ENCODE data around the gene SLC25A48.

Gene SLC25A48

DNA sequence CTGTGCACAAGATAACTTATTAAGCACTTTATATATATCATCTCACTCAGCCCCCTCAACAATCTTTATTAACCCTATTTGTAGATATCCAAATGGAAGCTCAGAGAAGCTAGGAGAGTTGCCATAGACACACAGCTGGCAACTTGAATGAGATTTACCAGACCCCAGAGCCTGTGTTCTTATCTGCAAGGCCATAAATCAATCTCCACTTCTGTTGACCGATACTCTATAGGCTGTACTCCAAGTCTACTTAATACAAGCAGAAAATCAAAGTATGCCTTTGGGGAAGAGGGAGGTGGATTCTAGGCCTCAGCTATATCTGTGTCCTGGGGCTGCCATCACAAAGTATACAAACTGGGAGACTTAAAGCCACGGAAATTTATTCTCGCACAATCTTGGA lies 67.2 kb downstream of the SLC25A48 start:
- no peak overlapping the region for H2AFZ ChIP-seq (ENCODE audit: low read depth, low read length)
- no peak overlapping the region for H3K9ac ChIP-seq (ENCODE audit: low read depth, low read length)
- DNase-seq: no peak
- peaks cover 30% of the 10 kb centered on the region for H3K27me3 ChIP-seq (ENCODE audit: insufficient read depth, low read length, poor library complexity)
- no peak overlapping the region for H3K27ac ChIP-seq (ENCODE audit: low read length)
- ATAC-seq (ENCODE audit: insufficient read depth, low read depth): no peak
- H3K79me2 ChIP-seq (ENCODE audit: insufficient read depth, low read length): no peaks in the 10 kb centered on the region
- H3K9me3 ChIP-seq (ENCODE audit: insufficient read depth, low read length, severe bottlenecking): no peaks in the 10 kb centered on the region
- TF ChIP-seq, protein P1, sequence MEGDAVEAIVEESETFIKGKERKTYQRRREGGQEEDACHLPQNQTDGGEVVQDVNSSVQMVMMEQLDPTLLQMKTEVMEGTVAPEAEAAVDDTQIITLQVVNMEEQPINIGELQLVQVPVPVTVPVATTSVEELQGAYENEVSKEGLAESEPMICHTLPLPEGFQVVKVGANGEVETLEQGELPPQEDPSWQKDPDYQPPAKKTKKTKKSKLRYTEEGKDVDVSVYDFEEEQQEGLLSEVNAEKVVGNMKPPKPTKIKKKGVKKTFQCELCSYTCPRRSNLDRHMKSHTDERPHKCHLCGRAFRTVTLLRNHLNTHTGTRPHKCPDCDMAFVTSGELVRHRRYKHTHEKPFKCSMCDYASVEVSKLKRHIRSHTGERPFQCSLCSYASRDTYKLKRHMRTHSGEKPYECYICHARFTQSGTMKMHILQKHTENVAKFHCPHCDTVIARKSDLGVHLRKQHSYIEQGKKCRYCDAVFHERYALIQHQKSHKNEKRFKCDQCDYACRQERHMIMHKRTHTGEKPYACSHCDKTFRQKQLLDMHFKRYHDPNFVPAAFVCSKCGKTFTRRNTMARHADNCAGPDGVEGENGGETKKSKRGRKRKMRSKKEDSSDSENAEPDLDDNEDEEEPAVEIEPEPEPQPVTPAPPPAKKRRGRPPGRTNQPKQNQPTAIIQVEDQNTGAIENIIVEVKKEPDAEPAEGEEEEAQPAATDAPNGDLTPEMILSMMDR (IDR thresholded peaks at IDR 0.05; ENCODE audit: borderline replicate concordance, extremely low read depth, low read length, poor library complexity, severe bottlenecking): no peak
- no peak for TF ChIP-seq EZH2 (IDR thresholded peaks at IDR 0.05; ENCODE audit: borderline replicate concordance, low read depth, low read length, severe bottlenecking)
- H3K4me1 ChIP-seq (ENCODE audit: insufficient read depth, low read length): no peaks in the 10 kb centered on the region
- no peak overlapping the region for H3K4me3 ChIP-seq (ENCODE audit: low read depth in 1 of 2, low read length in 2 of 2)
- H3K4me2 ChIP-seq (ENCODE audit: insufficient read depth, low read length): no peak overlapping the region
- no peaks in the 10 kb centered on the region for H3K36me3 ChIP-seq (ENCODE audit: insufficient read depth, low read length)
- no peaks in the 10 kb centered on the region for H4K20me1 ChIP-seq (ENCODE audit: insufficient read depth, low read length)

DNA sequence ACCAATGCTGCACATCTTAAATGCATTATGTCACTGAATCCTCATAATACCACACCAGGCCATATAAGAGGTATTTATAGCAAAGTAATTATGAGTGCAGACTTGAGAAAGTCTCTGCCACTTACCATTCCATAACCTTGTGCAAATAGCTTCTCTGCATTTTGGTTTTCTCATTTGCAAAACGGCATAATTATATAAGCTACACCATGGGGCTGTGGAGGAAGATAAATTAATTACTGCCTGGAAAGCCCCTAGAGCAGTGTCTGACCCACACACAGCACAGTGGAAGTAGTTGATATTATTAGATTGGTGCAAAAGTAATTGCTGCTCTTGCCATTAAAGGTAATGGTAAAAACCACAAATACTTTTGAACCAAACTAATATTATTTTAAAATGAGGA lies 70.7 kb downstream of the SLC25A48 start:
- Histone ChIP-seq H3K4me3 (ENCODE audit: low read depth in 1 of 2, low read length in 2 of 2) (no peak overlapping the region), H3K9ac (ENCODE audit: low read depth, low read length) (no peak overlapping the region)

DNA sequence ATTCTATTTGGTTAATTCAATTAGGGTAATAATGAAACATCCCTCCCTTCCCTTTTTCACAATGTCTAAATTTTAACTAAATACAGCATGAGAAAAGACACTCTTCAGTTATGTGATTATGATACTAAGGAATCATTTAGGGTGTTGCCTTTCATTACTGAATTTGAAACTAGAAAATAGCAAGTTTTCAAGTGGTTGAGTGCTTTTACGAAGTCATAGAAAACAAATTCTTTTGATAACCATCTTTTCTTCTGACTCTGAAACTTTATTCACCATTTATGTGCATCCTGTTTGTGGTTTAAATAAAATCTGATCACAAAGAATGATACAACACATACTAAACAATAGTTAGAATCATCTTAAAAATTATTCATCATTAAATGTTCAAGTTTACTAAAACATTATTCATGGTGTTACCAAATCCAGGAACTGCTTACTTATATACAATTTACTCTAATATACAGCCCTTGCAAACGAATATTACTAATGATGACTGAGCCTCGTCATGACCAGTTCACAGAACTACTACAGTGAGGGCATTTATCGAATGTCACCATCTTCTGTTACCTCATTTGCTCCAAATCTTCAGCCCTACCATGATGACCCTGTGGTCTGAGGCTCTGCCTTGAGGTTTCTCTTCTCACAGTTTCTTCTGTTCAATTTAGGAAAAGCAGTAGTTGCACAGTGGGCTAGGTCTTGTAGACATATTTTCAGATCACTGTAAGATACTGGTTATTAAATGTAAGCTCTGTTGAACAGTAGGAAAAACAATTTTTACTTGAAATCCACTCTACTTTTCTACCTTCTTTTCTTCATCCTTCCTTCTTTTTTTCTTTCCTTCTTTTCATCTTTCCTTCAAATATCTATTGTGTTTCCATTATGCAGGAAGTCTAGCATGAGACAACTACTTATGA lies 79.5 kb downstream of the SLC25A48 start:
- H3K27ac ChIP-seq (ENCODE audit: low read length): no peak overlapping the region

More for the DNA sequence above, 70.7 kb downstream of the SLC25A48 start:
- H3K9me3 ChIP-seq (ENCODE audit: insufficient read depth, low read length, severe bottlenecking): no peaks in the 10 kb centered on the region
- no peak overlapping the region for H3K4me2 ChIP-seq (ENCODE audit: insufficient read depth, low read length)
- no peaks in the 10 kb centered on the region for H3K4me1 ChIP-seq (ENCODE audit: insufficient read depth, low read length)
- H3K27ac ChIP-seq (ENCODE audit: low read length): no peak overlapping the region
- no peaks in the 10 kb centered on the region for H3K36me3 ChIP-seq (ENCODE audit: insufficient read depth, low read length)
- H2AFZ ChIP-seq (ENCODE audit: low read depth, low read length): no peak overlapping the region
- ATAC-seq (ENCODE audit: insufficient read depth, low read depth) (no peak), DNase-seq (no peak)
- no peaks in the 10 kb centered on the region for H3K79me2 ChIP-seq (ENCODE audit: insufficient read depth, low read length)
- TF ChIP-seq, protein P1 (IDR thresholded peaks at IDR 0.05; ENCODE audit: borderline replicate concordance, extremely low read depth, low read length, poor library complexity, severe bottlenecking): no peak
- no peak for TF ChIP-seq EZH2 (IDR thresholded peaks at IDR 0.05; ENCODE audit: borderline replicate concordance, low read depth, low read length, severe bottlenecking)
- no peaks in the 10 kb centered on the region for H4K20me1 ChIP-seq (ENCODE audit: insufficient read depth, low read length)
- peaks cover 30% of the 10 kb centered on the region for H3K27me3 ChIP-seq (ENCODE audit: insufficient read depth, low read length, poor library complexity)

More for the DNA sequence above, 79.5 kb downstream of the SLC25A48 start:
- DNase-seq: no peak
- Histone ChIP-seq H3K9me3 (ENCODE audit: insufficient read depth, low read length, severe bottlenecking) (no peaks in the 10 kb centered on the region), H2AFZ (ENCODE audit: low read depth, low read length) (no peak overlapping the region), H3K79me2 (ENCODE audit: insufficient read depth, low read length) (no peaks in the 10 kb centered on the region), H3K36me3 (ENCODE audit: insufficient read depth, low read length) (no peaks in the 10 kb centered on the region), H3K27me3 (ENCODE audit: insufficient read depth, low read length, poor library complexity) (peaks cover 58% of the 10 kb centered on the region), H3K9ac (ENCODE audit: low read depth, low read length) (no peak overlapping the region), H4K20me1 (ENCODE audit: insufficient read depth, low read length) (no peaks in the 10 kb centered on the region), H3K4me1 (ENCODE audit: insufficient read depth, low read length) (no peaks in the 10 kb centered on the region), H3K4me3 (ENCODE audit: low read depth in 1 of 2, low read length in 2 of 2) (no peak overlapping the region), H3K4me2 (ENCODE audit: insufficient read depth, low read length) (no peak overlapping the region)
- TF ChIP-seq, protein P1 (IDR thresholded peaks at IDR 0.05; ENCODE audit: borderline replicate concordance, extremely low read depth, low read length, poor library complexity, severe bottlenecking): no peak
- TF ChIP-seq EZH2 (IDR thresholded peaks at IDR 0.05; ENCODE audit: borderline replicate concordance, low read depth, low read length, severe bottlenecking): no peak
- ATAC-seq (ENCODE audit: insufficient read depth, low read depth): no peak
